Fibroblast of mammary gland (primary cell): ENCODE results near the gene MAP3K4.
A peak's percentile ranks its signal among the peaks of the same experiment; 100 is the strongest.

Source experiments
- DNase-seq: peaks from one replicate; pipeline ENCODE4 v3.0.0-alpha.2; 2010; ENCODE audit warnings: low read depth
- H3K4me3 ChIP-seq: 2 replicates; pipeline ENCODE4 v1.5.1; 2011; ENCODE audit warnings: low read depth, mild to moderate bottlenecking, low read length, moderate library complexity; ENCODE audit not compliant: control insufficient read depth
- CTCF ChIP-seq: conservative IDR thresholded peaks from 2 replicates; pipeline ENCODE4 v1.5.1; 2011; ENCODE audit warnings: low read depth, low read length, inconsistent platforms; ENCODE audit not compliant: control insufficient read depth, insufficient read depth

Gene MAP3K4

GRCh38 chr6:161152527-161152862 lies 160.9 kb downstream of the MAP3K4 start:
- DNase-seq, result no peak
- no peak overlapping the region for H3K4me3 ChIP-seq
- TF ChIP-seq CTCF, result no peak

GRCh38 chr6:161152907-161153662 lies 161.5 kb downstream of the MAP3K4 start:
- peak; percentile 26 for DNase-seq
- no peak overlapping the region for H3K4me3 ChIP-seq
- peak; percentile 53 for TF ChIP-seq CTCF

GRCh38 chr6:161153725-161154124 lies 162.2 kb downstream of the MAP3K4 start:
- H3K4me3 ChIP-seq, result no peak overlapping the region
- TF ChIP-seq CTCF, result no peak
- no peak for DNase-seq

- H3K4me3 ChIP-seq, result no peak overlapping the region
- TF ChIP-seq CTCF, result no peak
- DNase-seq, result no peak
Measured at GRCh38 chr6:161154796-161155335, 163.3 kb downstream of the MAP3K4 start.

- no peak for DNase-seq
- TF ChIP-seq CTCF, result no peak
- no peak overlapping the region for H3K4me3 ChIP-seq
Measured at GRCh38 chr6:161161121-161161520, 169.6 kb downstream of the MAP3K4 start.

- no peak overlapping the region for H3K4me3 ChIP-seq
- TF ChIP-seq CTCF, result no peak
- peak; percentile 58 for DNase-seq
Measured at GRCh38 chr6:161161889-161162624, 170.5 kb downstream of the MAP3K4 start.
